SIG-M5 treated with dmso at 0.1 percent for 504 hours (cell line): ENCODE results near the gene DARS1.
"Not testable (repeated sequence)": the region's sequence is repeated elsewhere in the genome, so short reads cannot be mapped to it uniquely, and the experiment has no call there.

ENCODE experiments used
- DNase-seq: peaks from one replicate; lab custom pipeline; 2025; ENCODE audit not compliant: unreplicated experiment; lab: John Stamatoyannopoulos, UW

DARS1 gene

DNA sequence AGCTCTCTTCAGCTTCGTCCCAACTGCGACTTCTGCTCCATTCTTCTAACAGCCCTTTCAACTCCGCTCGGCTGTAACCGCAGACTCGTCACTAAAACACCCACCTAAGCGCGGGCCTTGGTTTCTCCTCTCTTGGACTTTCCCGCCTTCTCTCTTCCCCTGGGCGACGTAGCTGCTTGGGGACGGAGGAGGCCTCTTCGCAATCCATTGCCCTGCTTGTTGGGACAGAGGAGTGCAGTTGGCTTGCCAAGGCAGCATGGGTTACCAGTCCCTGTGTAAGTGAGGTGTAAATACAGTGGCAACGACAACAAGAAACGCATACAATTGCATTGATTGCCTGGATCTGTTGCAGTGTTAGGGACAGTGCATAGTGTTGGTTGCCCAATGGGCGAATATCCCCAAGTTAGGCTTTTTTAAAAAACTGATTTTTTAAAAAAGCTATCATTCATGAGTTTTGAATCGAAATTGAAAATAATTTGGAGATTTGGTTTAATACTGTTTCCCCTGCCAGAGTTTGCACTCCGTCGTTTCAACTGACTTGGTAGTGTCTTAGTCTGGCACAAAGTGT, 484 bp upstream of the DARS1 start:
- peak; percentile 84 for DNase-seq

- DNase-seq: no peak
Measured at GRCh38 chr2:135984199-135985017, 1.0 kb downstream of the DARS1 start.

DNA sequence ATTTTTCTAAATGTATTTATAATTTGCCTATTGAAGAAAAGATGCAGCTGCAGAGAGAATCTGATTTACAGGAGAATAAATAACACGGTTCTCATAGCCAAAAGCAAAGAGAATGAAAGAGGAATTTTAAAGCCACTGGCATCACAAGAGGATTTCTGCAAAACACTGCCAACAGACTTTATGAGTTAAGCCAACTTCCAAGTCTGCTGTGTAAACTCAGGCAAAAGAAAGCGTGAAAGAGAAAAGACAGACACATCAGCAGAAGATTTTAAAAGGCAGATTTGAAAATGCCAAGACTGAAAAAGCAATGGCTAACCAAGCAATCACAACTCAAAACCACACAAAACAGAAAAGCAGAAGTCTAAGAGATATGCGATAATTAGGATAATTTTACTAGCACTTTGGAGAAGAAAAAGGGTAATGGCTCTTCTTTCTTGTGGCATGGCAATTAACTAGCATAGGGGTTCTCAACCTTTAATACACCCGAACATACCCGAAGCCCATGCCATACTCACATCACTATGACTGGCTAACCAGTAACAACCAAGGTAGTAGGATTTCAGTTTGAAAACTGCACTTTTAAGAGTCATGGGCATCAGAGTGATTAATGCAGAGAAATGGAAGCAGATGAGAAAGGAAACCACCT, 4.9 kb downstream of the DARS1 start:
- DNase-seq: peak; percentile 36

GRCh38 chr2:135975702-135976101, 9.7 kb downstream of the DARS1 start:
- DNase-seq: no peak

DNA sequence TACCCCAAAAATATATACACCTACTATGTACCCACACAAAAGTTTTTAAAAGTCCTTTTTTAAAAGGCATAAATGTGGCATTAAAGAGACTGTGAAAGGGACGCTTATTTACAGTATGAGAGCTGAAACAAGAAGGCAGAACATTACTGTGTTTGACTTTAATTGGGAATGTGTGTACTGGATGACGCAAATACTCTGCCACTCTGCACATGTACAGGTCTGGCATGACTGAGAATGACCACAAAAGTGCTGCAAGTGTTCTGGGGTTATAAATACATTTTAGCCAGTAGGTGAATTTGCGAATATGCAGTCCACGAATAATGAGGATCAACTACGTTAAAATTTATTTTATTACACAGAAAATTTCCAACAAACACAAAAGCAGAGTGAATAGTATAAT, 11.4 kb downstream of the DARS1 start:
- DNase-seq: no peak

GRCh38 chr2:135969655-135970387, 15.6 kb downstream of the DARS1 start:
- DNase-seq: no peak

DNA sequence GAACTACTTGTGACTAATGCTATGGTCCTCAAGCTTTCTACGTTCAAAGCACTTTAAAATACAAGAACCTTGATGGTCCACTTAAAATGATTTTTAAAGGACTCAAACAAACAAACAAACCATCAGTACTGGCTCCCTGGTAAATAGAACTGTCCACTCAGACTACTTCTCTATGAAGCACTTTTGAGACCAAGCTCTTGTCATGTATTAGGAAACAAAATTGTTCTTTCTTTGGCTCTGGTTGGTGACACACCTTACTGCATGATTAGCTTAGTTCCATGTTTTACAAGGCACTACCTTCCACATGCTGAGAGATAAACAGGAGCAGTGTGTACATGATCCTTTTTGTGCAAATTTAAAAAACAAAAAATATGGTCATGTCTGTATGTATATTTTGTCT, 19.7 kb downstream of the DARS1 start:
- DNase-seq: no peak

DNA sequence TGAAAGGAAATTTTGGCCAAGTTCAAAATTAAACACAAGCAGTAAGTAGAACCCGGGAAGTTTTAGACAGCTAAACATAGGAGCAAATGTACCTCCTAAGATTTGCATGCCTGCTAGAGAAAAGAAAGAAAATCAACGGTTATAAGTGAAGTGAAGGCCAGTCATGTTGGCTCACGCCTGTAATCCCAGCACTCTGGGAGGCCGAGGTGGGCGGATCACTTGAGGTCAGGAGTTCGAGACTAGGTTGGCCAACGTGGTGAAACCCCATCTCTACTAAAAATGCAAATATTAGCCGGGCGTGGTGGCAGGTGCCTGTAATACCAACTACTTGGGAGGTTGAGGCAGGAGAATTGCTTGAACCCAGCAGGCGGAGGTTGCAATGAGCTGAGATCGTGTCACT, 21.0 kb downstream of the DARS1 start:
- DNase-seq: not testable (repeated sequence)

- no peak for DNase-seq
Measured at GRCh38 chr2:135963841-135964240, 21.6 kb downstream of the DARS1 start.

- no peak for DNase-seq
Measured at GRCh38 chr2:135962366-135963123, 22.9 kb downstream of the DARS1 start.

DNA sequence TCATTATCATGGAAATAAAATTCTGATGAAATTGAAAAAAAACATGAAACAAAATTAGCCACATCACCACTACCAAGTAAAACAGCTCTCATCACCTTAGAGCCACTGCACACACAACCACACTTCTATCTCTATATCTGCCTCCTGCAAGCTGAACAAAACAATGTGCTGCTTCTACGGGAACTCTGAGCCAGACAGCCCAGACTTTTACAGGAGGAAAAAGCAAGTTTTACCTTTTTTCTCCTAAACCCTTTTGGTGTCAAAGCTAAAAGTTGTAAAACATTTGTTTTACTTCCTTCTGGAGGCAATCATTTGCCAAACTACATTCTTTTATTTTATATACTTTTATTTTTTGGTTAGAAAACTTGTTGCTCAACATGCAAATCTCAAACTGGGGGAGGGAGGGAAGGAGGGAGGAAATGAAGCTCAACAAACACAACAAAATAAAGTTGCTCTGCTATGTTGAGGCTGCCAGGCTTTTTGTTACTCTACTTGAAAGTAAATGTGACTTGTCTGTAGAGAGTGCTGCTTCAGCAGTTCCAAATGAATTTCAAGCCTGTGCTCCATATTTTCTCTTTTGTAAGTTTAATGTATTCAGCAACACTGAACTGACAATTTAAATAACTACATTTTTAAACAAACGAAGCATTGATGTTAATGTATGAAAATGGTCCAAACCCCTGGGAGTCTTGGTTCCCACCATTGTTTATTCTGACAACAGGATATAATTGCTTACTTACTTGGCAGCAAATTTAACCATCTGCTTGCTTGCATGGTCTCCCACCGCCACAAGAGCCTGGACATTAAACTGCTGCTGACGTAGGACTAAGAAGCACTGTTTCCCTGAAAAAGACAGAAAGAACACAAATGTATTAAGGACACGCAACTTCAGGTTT, 24.5 kb downstream of the DARS1 start:
- no peak for DNase-seq

DNA sequence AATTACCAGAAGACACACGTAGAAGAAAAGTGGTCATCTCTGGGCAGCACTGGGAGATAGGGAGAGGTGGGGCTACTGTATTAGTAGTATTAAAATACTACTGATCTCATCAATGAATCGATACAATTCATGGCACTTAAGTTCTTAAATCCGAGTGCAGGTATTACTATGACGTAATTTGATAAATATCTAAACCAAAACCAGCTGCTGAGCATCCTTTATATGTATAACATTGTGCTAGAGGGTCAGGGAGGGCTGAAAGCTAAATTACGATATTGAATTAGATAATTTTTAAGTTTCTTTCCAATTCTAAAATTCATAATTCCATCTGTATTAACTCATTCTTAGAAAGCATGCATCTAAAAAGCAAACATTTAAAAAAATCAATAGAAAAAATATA, 25.3 kb downstream of the DARS1 start:
- DNase-seq: no peak

DNA sequence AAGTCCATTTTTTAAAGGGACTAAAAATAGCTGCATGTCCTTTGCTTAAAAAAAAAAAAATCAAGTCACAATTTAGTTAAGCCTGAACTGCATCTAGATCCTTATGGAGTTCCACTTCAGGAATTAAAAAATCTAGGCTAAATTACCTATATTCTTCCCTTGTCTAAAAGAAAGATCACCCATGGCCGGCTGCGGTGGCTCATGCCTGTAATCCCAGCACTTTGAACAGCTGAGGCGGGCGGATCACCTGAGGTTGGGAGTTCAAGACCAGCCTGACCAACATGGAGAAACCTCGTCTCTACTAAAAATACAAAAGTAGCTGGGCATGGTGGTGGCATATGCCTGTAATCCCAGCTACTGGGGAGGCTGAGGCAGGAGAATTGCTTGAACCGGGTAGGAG, 26.5 kb downstream of the DARS1 start:
- DNase-seq: not testable (repeated sequence)

DNA sequence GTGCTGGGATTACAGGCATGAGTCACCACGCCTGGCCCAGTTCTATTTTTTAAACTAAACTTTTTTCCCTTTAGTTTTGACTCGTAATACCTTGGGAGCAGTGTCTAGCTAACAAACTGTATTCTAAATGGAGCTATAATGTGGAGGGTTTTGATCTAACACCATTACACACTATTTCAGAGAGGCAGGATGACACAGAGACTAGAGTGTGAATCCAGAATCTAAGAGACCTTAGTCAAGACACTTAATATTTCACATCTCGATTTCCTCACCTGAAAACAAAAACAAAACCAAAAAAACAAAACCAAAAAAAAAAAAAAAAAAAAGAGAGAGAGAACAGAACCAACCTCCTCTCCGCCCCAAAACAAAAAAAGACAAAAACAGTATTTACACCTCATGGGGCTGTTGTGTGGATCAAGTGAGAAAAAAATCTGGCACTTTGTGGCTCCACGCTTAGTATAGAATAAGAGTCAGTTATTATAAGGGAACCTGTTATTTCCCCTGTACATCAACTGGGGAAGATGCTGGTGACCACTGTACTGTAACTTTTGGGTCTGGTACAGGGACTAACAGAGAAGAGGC, 31.3 kb downstream of the DARS1 start:
- no peak for DNase-seq

- DNase-seq: peak; percentile 28
Measured at GRCh38 chr2:135952891-135953290, 32.5 kb downstream of the DARS1 start.

DNA sequence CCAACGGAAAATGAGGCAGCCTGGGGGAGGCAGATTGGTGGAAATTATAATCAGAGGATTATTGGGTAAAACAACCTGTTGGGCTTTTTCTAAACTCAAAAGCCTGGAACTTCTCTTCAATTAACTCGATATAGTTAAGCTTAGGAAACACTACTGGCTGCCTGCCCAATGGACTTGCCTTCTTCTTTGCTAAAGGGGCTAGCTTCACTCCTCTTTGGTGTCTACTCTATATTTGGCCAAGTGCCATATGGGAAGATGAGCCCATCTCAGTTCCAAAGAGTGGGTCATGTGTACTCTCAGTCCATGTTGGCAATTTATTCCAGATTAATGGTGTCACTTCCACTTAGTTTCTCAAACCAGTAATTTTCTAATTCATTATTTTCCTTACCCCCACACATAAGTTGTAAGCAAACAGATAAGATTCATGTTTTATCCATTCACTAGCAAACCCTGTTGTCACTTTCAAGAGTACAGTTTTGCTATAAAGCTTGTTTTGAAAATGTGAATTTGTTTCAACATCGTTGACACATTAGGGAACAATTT, 34.3 kb downstream of the DARS1 start:
- DNase-seq: no peak

- DNase-seq: no peak
Measured at GRCh38 chr2:135949451-135950234, 35.8 kb downstream of the DARS1 start.

GRCh38 chr2:135948642-135949355, 36.6 kb downstream of the DARS1 start:
- DNase-seq: peak; percentile 39
